H1 (cell line): ENCODE data around the gene EFHC1. TPM values are rescaled to one million over a fixed set of nuclear protein-coding genes. Genes with fewer than 3 reads are reported as not detected.
A peak's percentile ranks its signal among the peaks of the same experiment; 100 is the strongest.

Experiments used
- CTCF ChIA-PET: fragments of 300-600 bp; sonication (Branson Sonifier 250); formaldehyde crosslinking; loops from one replicate; lab custom pipeline; 2021; ENCODE audit not compliant: partially characterized antibody; lab: Charles Lee
- POLR2A ChIA-PET: fragments of 300-600 bp; sonication (Branson Sonifier 250); formaldehyde crosslinking; loops from one replicate; lab custom pipeline; 2021; ENCODE audit warnings: inconsistent platforms; ENCODE audit not compliant: partially characterized antibody; lab: Charles Lee
- DNase-seq, 2 experiments: peaks; one replicate each; pipeline versions ENCODE4 v3.0.0 to v3.0.0-alpha.2; 2010 to 2022; ENCODE audit warnings: low spot score in 2 of 2, low read depth in 1 of 2, mixed read lengths in 1 of 2
- FAIRE-seq: peaks from 2 replicates; lab custom pipeline; 2011; peaks lifted over from hg19 to GRCh38; lab: Jason Lieb, UNC
- H2AFZ ChIP-seq: 2 replicates; pipeline ENCODE4 v1.8.1; 2012; ENCODE audit warnings: low read length, inconsistent platforms
- H2AK5ac ChIP-seq: 2 replicates; pipeline ENCODE4 v1.6.1; 2013; ENCODE audit warnings: low read depth, low read length
- H2BK120ac ChIP-seq: replicated peaks from 2 replicates; pipeline ENCODE3; 2013; ENCODE audit warnings: low read depth, low read length, inconsistent platforms
- H2BK12ac ChIP-seq: 2 replicates; pipeline ENCODE4 v1.6.1; 2013; ENCODE audit warnings: low read depth, low read length
- H2BK15ac ChIP-seq: 2 replicates; pipeline ENCODE4 v1.6.1; 2013; ENCODE audit warnings: low read length
- H2BK20ac ChIP-seq: 2 replicates; pipeline ENCODE4 v1.6.1; 2013; ENCODE audit warnings: low read length
- H2BK5ac ChIP-seq: 2 replicates; pipeline ENCODE4 v1.6.1; 2013; ENCODE audit warnings: low read depth, low read length
- H3K14ac ChIP-seq: 2 replicates; pipeline ENCODE4 v1.6.1; 2013; ENCODE audit warnings: inconsistent platforms; ENCODE audit not compliant: insufficient read length
- H3K18ac ChIP-seq: 2 replicates; pipeline ENCODE4 v1.6.1; 2013; ENCODE audit warnings: low read length; ENCODE audit errors: extremely low read depth
- H3K23ac ChIP-seq: 2 replicates; pipeline ENCODE4 v1.6.1; 2013; ENCODE audit warnings: inconsistent platforms; ENCODE audit not compliant: insufficient read length
- H3K23me2 ChIP-seq: 2 replicates; pipeline ENCODE4 v1.6.1; 2013; ENCODE audit warnings: low read depth, low read length
- H3K27ac ChIP-seq: 2 replicates; pipeline ENCODE4 v1.6.1; 2011; ENCODE audit warnings: low read depth, low read length, inconsistent platforms
- H3K27me3 ChIP-seq, 4 experiments: replicated peaks in 1 of 4; 1 replicate in 1 of 4; 2 replicates in 3 of 4; pipeline versions ENCODE4 v1.6.1 to v1.8.1; 2011 to 2013; ENCODE audit warnings: low read length in 3 of 4, mild to moderate bottlenecking in 3 of 4, inconsistent platforms in 2 of 4, mixed read lengths in 2 of 4, moderate library complexity in 1 of 4; ENCODE audit not compliant: control insufficient read depth in 3 of 4, insufficient read depth in 3 of 4; ENCODE audit errors: extremely low read depth in 1 of 4
- H3K36me3 ChIP-seq, 4 experiments: 2 replicates each; pipeline versions ENCODE4 v1.6.1 to v1.8.1; 2011 to 2013; ENCODE audit warnings: mild to moderate bottlenecking in 4 of 4, low read length in 3 of 4, moderate library complexity in 2 of 4, control low read depth in 1 of 4, inconsistent platforms in 1 of 4; ENCODE audit not compliant: insufficient read depth in 4 of 4, control insufficient read depth in 2 of 4
- H3K4ac ChIP-seq: replicated peaks from 2 replicates; pipeline ENCODE3; 2013; ENCODE audit warnings: low read length, low read depth, mixed read lengths, inconsistent platforms; ENCODE audit not compliant: insufficient read length
- H3K4me1 ChIP-seq, 4 experiments: replicated peaks in 1 of 4; 1 replicate in 1 of 4; 2 replicates in 3 of 4; pipeline versions ENCODE4 v1.6.1 to v1.8.1; 2011 to 2013; ENCODE audit warnings: low read length in 3 of 4, inconsistent platforms in 2 of 4, mixed read lengths in 1 of 4; ENCODE audit not compliant: insufficient read depth in 4 of 4, control insufficient read depth in 3 of 4
- H3K4me2 ChIP-seq, 2 experiments: 2 replicates each; pipeline versions ENCODE4 v1.6.1 to v1.8.1; 2011 to 2013; ENCODE audit warnings: low read depth in 2 of 2, low read length in 2 of 2, control low read depth in 1 of 2, inconsistent platforms in 1 of 2, mild to moderate bottlenecking in 1 of 2; ENCODE audit not compliant: insufficient read depth in 1 of 2
- H3K4me3 ChIP-seq, 4 experiments: fragments of 200-600, 300-600 bp in 1 of 4; sonication (generic), shearing (Covaris generic), sonication (Bioruptor Twin) in 1 of 4; 2 replicates each; pipeline versions ENCODE4 v1.5.1 to v1.8.1; 2011 to 2016; ENCODE audit warnings: low read length in 4 of 4, low read depth in 3 of 4, control low read depth in 2 of 4, inconsistent platforms in 2 of 4, mild to moderate bottlenecking in 2 of 4, mixed read lengths in 1 of 4, moderate library complexity in 1 of 4; ENCODE audit not compliant: insufficient read depth in 2 of 4; ENCODE audit errors: extremely low read depth in 1 of 4
- H3K56ac ChIP-seq: replicated peaks from 2 replicates; pipeline ENCODE3; 2013; ENCODE audit warnings: low read depth, mild to moderate bottlenecking, mixed read lengths, low read length, inconsistent platforms; ENCODE audit not compliant: insufficient read length
- H3K79me1 ChIP-seq: 2 replicates; pipeline ENCODE4 v1.6.1; 2013; ENCODE audit warnings: low read depth, low read length, control low read depth
- H3K79me2 ChIP-seq, 2 experiments: 2 replicates each; pipeline versions ENCODE4 v1.6.1 to v1.8.1; 2012 to 2013; ENCODE audit warnings: low read length in 2 of 2, mild to moderate bottlenecking in 2 of 2, inconsistent platforms in 1 of 2; ENCODE audit not compliant: insufficient read depth in 2 of 2, control insufficient read depth in 1 of 2
- H3K9ac ChIP-seq, 4 experiments: replicated peaks in 1 of 4; 1 replicate in 1 of 4; 2 replicates in 3 of 4; pipeline versions ENCODE4 v1.6.1 to v1.8.1; 2011 to 2013; ENCODE audit warnings: low read depth in 3 of 4, low read length in 3 of 4, control low read depth in 2 of 4, mild to moderate bottlenecking in 2 of 4, moderate library complexity in 2 of 4, inconsistent platforms in 1 of 4; ENCODE audit errors: extremely low read depth in 1 of 4
- H3K9me3 ChIP-seq, 2 experiments: 2 replicates each; pipeline versions ENCODE4 v1.6.1 to v1.8.1; 2012 to 2013; ENCODE audit warnings: mild to moderate bottlenecking in 2 of 2, moderate library complexity in 2 of 2, control low read depth in 1 of 2, inconsistent platforms in 1 of 2, low read depth in 1 of 2, low read length in 1 of 2, mixed read lengths in 1 of 2; ENCODE audit not compliant: insufficient read depth in 2 of 2
- H4K20me1 ChIP-seq, 2 experiments: replicated peaks in 1 of 2; 2 replicates each; pipeline versions ENCODE3 to v1.8.1; 2011 to 2013; ENCODE audit warnings: inconsistent platforms in 2 of 2, low read length in 2 of 2, mild to moderate bottlenecking in 1 of 2; ENCODE audit not compliant: insufficient read depth in 2 of 2, control insufficient read depth in 1 of 2
- H4K5ac ChIP-seq: 2 replicates; pipeline ENCODE4 v1.6.1; 2013; ENCODE audit warnings: low read length, low read depth, mixed read lengths, inconsistent platforms; ENCODE audit not compliant: insufficient read length
- H4K8ac ChIP-seq: 2 replicates; pipeline ENCODE4 v1.8.0; 2013; ENCODE audit warnings: mild to moderate bottlenecking, moderate library complexity, low read length, inconsistent platforms; ENCODE audit not compliant: insufficient read depth; ENCODE audit errors: extremely low read depth
- H4K91ac ChIP-seq: replicated peaks from 2 replicates; pipeline ENCODE3; 2013; ENCODE audit warnings: low read length, mixed read lengths, inconsistent platforms; ENCODE audit not compliant: insufficient read length
- CTCF ChIP-seq, 3 experiments: IDR thresholded peaks; 1 replicate in 2 of 3; 2 replicates in 1 of 3; pipeline versions ENCODE4 v1.5.1 to v1.6.1; 2011; ENCODE audit warnings: low read length in 3 of 3, mild to moderate bottlenecking in 3 of 3, inconsistent platforms in 2 of 3, low read depth in 1 of 3, moderate library complexity in 1 of 3; ENCODE audit not compliant: insufficient read depth in 1 of 3; ENCODE audit errors: control extremely low read depth in 1 of 3
- PHF8 ChIP-seq: fragments of 200-600 bp; sonication (generic); conservative IDR thresholded peaks from 2 replicates; pipeline ENCODE4 v1.7.1; 2012; ENCODE audit warnings: low read depth, mild to moderate bottlenecking, inconsistent platforms, low read length, moderate library complexity
- RAD21 ChIP-seq, 2 experiments: IDR thresholded peaks in 1 of 2; conservative IDR thresholded peaks in 1 of 2; 2 replicates each; pipeline ENCODE4 v1.6.1; 2011; ENCODE audit warnings: low read depth in 2 of 2, low read length in 2 of 2, improper control_type of control experiment in 1 of 2, inconsistent platforms in 1 of 2, mild to moderate bottlenecking in 1 of 2, moderate library complexity in 1 of 2
- WGBS, 2 experiments: shearing (Covaris generic) in 1 of 2; methylation state at CpG; one replicate each; pipeline versions ENCODE4 v1.1.6 to v1.1.7; 2013 to 2015; ENCODE audit warnings: low lambda C conversion rate in 2 of 2, mixed read lengths in 2 of 2, inconsistent platforms in 1 of 2, low coverage in 1 of 2, missing lambda C conversion rate in 1 of 2; ENCODE audit not compliant: insufficient replicate concordance in 2 of 2, insufficient coverage in 1 of 2, insufficient read length in 1 of 2; ENCODE audit errors: extremely low coverage in 1 of 2, missing lambda C conversion rate in 1 of 2; 5-methylcytosine and 5-hydroxymethylcytosine counted together
- polyA plus RNA-seq, 7 experiments: library from polyadenylated mRNA; depleted of rRNA in 3 of 7; stranded (reverse) in 5 of 7; unstranded in 2 of 7; fragments of >200 nt in 5 of 7; fragments of 200-250 nt in 2 of 7; gene quantifications; 1 replicate in 5 of 7; 2 replicates in 1 of 7; 4 replicates in 1 of 7; pipeline versions ENCODE4 v1.2.1 to v1.2.3, GENCODE V29; 2011 to 2013; ENCODE audit warnings: missing spikeins in 2 of 7, mixed read lengths in 2 of 7
- total RNA-seq: library from RNA; stranded (reverse); fragmentation: NEBNext Ultra II Directional; extraction: Animal tissue kit (Norgen Biotek cat#: 25700); gene quantifications from 2 replicates; pipeline ENCODE4 v1.2.1, GENCODE V29; 2021

Gene EFHC1
- total and polyA plus RNA-seq, 2 of the 8 experiments (the other 6 are each of a cell fraction or from before 2014, with no cell fraction given) = 10.5 to 16.4 TPM

- peaks cover 0 to 10% (median 5%) of the 10 kb centered on the region in 4 experiments; a peak in 5 of 7 replicates for H3K4me1 ChIP-seq
- peak; percentile 29 to 54; a peak in 2 of 4 replicates for TF ChIP-seq RAD21 (IDR thresholded peaks at IDR 0.05 in 1 of 2, conservative IDR thresholded peaks at IDR 0.05 in 1 of 2; ENCODE audit: low read depth in 2 of 2, low read length in 2 of 2)
- TF ChIP-seq CTCF (IDR thresholded peaks at IDR 0.05; ENCODE audit: control extremely low read depth in 1 of 3, insufficient read depth in 1 of 3, low read depth in 1 of 3, low read length in 3 of 3) = peak; percentile 31 to 45 (median 37)
- no peak for TF ChIP-seq PHF8
- no peak overlapping the region for H3K4me3 ChIP-seq
- H4K91ac ChIP-seq = no peak overlapping the region
- H3K27me3 ChIP-seq = no peaks in the 10 kb centered on the region
- WGBS, 2 experiments = 85% methylated on average over 16 of the region's 16 CpGs; no CpG with 5 or more reads in 1 of the 2 experiments
- no peak overlapping the region for H2BK12ac ChIP-seq
- no peaks in the 10 kb centered on the region for H3K9me3 ChIP-seq
- POLR2A ChIA-PET = interaction anchor here (0.9 kb wide), 1 partner anchor 38 kb away, joined by 3 read pairs; no protein-coding TSS in a partner anchor
- no peak overlapping the region for H3K9ac ChIP-seq
- no peak overlapping the region for H2AK5ac ChIP-seq
- H4K20me1 ChIP-seq = no peaks in the 10 kb centered on the region
- H4K5ac ChIP-seq = no peak overlapping the region
- peak overlapping the region; percentile 28; the same call in 1 of the 2 replicates for H2BK5ac ChIP-seq
- no peaks in the 10 kb centered on the region for H3K79me1 ChIP-seq
- no peak overlapping the region for H3K27ac ChIP-seq
- no peak for FAIRE-seq
- H3K36me3 ChIP-seq = peaks cover 0 to 28% (median 5%) of the 10 kb centered on the region in 4 experiments; a peak in 5 of 8 replicates
- no peak overlapping the region for H2BK20ac ChIP-seq
- no peak overlapping the region for H4K8ac ChIP-seq
- no peak overlapping the region for H2BK15ac ChIP-seq
- H3K56ac ChIP-seq = no peak overlapping the region
- H3K4ac ChIP-seq = no peak overlapping the region
- H2BK120ac ChIP-seq = no peak overlapping the region
- no peaks in the 10 kb centered on the region for H3K23me2 ChIP-seq
- no peak overlapping the region for H3K4me2 ChIP-seq
- no peak overlapping the region for H3K18ac ChIP-seq
- no peak for DNase-seq
- no peaks in the 10 kb centered on the region for H3K79me2 ChIP-seq
- no peak overlapping the region for H3K23ac ChIP-seq
- H3K14ac ChIP-seq = no peak overlapping the region
- H2AFZ ChIP-seq = no peak overlapping the region
- CTCF ChIA-PET = interaction anchor here (0.6 to 2.2 kb wide), 15 partner anchors 9 to 182 kb away, joined by 3 to 9 read pairs (median 4); partner anchors contain the start of gene EFHC1
Measured at GRCh38 chr6:52505726-52506409, 85.7 kb downstream of the EFHC1 start.
